ENCODE results near the gene ABCC11.

ABCC11 gene

DNA sequence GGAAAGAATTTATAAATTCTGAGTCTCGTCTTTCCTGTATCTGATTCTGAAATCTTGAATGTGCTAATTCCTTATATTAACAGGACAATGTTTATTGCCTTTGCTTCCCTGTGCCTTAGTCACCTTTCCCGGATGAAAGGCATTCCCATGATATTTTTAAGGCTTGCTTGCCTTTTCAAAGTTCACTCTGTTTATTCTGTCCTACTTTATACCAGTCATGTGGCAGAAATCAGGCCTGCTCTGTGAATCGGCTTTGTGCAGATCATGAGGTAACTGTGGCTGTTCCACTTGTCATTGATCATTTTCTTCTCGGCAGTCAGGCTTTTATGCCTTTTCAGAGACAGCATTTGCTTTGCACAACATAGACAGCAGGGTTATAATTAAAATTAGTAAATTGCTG lies 28.8 kb upstream of the ABCC11 start:
- no peak overlapping the region for H3K4me3 ChIP-seq (replicated peaks; ENCODE audit: low read depth, low read length)
- no peak for DNase-seq (ENCODE audit: extremely low read depth, low read depth)
- TF ChIP-seq CTCF (IDR thresholded peaks at IDR 0.05; ENCODE audit: low read depth, low read length, missing control alignments): no peak

DNA sequence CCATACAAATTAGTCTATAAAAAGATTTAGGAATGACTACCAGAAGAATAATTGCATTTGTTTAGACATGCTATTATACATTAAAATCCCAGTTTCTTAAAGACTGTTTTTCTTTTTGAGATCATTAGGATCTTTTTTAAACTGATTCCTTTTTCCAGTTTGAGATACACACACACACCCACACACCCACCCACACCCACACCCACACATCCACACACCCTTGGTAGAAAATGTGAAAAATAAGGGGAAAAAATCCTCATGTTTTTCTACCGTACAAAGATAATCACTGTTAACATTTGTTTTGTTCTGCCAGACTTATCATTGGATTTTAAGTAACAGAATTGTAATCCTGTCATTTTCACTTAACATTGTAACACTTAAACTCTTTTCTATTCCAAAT lies 27.1 kb upstream of the ABCC11 start:
- H3K4me3 ChIP-seq (replicated peaks; ENCODE audit: low read depth, low read length): no peak overlapping the region
- TF ChIP-seq CTCF (IDR thresholded peaks at IDR 0.05; ENCODE audit: low read depth, low read length, missing control alignments): no peak
- no peak for DNase-seq (ENCODE audit: extremely low read depth, low read depth)

DNA sequence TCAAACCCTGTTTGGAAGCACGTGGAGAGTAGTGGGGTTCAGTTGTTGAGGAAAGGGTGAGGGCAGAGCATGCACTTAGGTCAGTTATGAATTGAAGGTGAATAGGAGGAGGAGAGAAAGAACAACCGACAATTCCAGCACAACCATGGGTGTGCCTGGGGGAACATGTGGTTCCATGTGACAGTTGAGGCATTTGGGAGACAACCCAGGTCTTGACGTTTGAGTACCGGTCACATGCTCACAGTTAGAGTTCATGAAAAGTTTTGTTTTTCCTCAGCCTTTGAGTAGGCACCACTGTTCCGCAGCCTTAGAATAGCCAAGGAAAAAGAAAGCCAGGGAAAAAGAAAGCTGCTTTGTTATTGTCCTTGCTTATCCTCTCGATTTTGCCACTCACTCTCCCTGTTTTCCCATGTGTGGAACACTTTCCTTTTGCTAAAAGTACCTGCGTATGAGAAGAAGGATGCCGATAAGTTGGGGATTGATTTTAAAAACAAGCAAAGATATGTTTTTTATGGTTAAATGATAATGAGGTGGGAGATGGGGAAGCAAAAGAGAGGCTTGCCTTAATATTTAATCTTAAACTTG lies 25.6 kb upstream of the ABCC11 start:
- DNase-seq (ENCODE audit: extremely low read depth, low read depth): no peak
- TF ChIP-seq CTCF (IDR thresholded peaks at IDR 0.05; ENCODE audit: low read depth, low read length, missing control alignments): no peak
- no peak overlapping the region for H3K4me3 ChIP-seq (replicated peaks; ENCODE audit: low read depth, low read length)

GRCh38 chr16:48271728-48272127 lies 24.4 kb upstream of the ABCC11 start:
- no peak overlapping the region for H3K4me3 ChIP-seq (replicated peaks; ENCODE audit: low read depth, low read length)
- TF ChIP-seq CTCF (IDR thresholded peaks at IDR 0.05; ENCODE audit: low read depth, low read length, missing control alignments): no peak
- no peak for DNase-seq (ENCODE audit: extremely low read depth, low read depth)

DNA sequence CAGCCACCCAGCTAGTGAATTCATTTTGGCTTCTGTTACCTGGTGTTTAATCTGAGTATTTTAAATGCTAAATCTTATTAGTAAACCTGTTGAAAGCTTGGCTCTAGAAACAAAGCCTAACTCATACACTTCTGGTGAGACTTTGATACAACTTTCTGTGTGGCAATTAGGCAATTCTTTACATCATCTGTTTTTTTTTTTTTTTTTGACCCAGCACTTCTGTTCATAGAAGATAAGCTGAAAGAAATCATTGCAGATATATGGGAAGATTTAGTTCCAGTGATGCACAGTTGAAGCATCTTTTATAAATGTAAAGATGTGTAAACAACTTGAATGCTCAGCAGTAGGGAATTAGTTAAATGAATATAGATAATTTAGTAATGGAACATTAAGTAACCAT lies 21.7 kb upstream of the ABCC11 start:
- no peak for TF ChIP-seq CTCF (IDR thresholded peaks at IDR 0.05; ENCODE audit: low read depth, low read length, missing control alignments)
- no peak for DNase-seq (ENCODE audit: extremely low read depth, low read depth)
- H3K4me3 ChIP-seq (replicated peaks; ENCODE audit: low read depth, low read length): no peak overlapping the region

GRCh38 chr16:48262631-48263030 lies 15.3 kb upstream of the ABCC11 start:
- no peak for TF ChIP-seq CTCF (IDR thresholded peaks at IDR 0.05; ENCODE audit: low read depth, low read length, missing control alignments)
- no peak overlapping the region for H3K4me3 ChIP-seq (replicated peaks; ENCODE audit: low read depth, low read length)

DNA sequence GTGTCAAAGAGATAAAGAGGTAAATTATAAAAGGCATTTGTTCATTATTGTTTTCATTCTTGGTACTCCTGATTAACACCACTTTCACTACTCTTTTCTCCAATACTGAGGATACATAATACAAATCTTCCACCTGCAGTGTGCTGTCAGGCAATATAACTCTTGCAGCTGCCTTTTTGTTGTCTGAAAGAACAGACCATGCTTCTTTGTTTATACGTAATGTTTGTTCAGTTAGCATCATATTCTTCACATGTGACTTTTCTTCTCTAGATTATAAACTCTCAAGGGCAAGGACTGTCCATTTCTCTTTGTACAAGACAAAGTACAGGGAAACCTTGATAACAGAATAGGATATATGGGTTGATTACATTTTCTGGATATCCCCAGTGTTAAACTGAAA lies 14.2 kb upstream of the ABCC11 start:
- no peak overlapping the region for H3K4me3 ChIP-seq (replicated peaks; ENCODE audit: low read depth, low read length)
- no peak for DNase-seq (ENCODE audit: extremely low read depth, low read depth)
- TF ChIP-seq CTCF (IDR thresholded peaks at IDR 0.05; ENCODE audit: low read depth, low read length, missing control alignments): no peak

More at GRCh38 chr16:48262631-48263030, 15.3 kb upstream of the ABCC11 start:
- no peak for DNase-seq (ENCODE audit: extremely low read depth, low read depth)

All from HFF-Myc (cell line).